HTERT RPE-1 (cell line): Measurements from ENCODE around the gene CRYBG2.
"Not testable (repeated sequence)": the region's sequence is repeated elsewhere in the genome, so short reads cannot be mapped to it uniquely, and the experiment has no call there.

Source experiments
- in situ Hi-C: fragments of 300-500 bp; cut with MboI; formaldehyde crosslinking; loops from 4 replicates; pipeline ENCODE4 v1.14.3; 2020; ENCODE audit warnings: low sequenced_read_pairs

The CRYBG2 gene

DNA sequence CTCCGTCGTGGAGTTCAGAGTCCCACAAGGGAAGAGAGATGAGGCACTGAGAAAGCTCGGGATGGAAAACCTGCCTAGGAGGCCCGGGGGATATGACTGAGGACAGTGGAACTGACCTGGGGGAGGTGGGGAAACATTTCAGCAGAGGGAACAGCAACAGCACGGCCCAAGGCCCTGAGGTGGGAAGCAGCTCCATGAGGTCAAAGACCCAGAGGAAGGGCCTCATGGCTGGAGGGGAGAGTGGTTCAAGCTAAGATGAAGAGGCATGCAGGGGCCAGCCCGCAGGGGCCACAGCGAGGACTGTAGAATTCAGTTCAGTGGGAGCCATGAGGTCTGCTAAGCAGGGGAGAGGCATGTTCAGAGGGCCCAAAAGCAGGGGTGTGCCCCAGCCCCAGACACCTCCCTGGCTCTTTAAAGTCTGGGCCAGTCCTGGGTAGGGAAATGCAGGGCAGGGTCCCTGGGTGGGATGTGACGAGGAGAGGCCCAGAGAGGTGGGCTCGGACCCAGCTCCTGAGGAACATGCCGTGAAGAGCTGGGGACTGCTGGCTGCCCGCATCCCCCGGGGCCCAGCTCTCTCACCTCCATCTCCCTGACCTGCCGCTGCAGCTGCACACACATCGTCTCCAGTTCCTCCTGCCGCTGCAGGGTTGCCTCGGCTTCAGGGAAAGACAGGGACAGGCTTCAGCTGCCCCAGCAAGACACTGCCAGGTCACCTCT is 57.4 kb downstream of the CRYBG2 start:
- in situ Hi-C loops: no loop called here

DNA sequence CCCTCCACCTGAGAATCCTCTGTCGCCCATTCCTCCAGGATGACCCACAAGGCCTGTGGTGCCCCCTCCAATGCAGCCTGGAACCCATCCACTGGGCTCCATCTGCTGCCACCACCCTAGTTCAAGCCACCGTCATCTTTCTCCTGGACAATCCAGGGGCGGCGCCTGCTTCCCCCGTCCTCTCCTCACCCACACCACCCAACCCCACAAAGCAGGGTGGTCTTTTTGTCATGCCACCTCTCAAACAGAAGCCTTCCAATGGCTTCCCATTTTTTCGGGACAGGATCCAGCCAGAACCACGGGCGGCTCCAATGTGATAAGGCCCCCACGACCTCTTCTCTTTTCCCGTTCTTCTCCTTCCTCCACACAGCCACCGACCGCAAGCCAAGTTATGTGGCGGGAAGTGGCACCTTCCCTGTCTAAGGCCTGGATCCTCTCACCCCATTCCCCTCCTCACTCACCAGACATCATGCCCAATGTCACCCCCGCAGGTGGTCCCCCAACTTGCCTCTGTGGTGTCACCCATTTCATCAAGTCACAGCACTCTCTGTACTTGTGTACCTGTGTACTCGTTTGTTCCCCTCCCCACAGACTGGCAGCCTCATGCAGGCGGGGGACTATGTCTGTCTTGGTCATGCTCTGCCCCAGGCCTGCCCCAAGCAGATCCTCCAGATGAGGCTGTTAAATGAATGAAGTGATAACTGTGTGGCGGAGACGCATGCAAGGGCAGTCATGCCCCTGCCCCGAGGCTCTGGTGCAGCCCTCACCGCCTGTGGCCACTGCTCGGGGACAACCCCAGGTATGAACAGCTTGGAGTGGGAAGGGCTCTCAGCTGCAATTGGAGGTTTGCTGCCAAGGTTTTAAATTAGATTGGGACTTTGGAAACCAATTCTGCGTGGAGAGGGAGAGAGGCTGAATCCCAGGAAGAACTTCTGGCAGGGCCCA is 58.5 kb downstream of the CRYBG2 start:
- in situ Hi-C loops: no loop called here

DNA sequence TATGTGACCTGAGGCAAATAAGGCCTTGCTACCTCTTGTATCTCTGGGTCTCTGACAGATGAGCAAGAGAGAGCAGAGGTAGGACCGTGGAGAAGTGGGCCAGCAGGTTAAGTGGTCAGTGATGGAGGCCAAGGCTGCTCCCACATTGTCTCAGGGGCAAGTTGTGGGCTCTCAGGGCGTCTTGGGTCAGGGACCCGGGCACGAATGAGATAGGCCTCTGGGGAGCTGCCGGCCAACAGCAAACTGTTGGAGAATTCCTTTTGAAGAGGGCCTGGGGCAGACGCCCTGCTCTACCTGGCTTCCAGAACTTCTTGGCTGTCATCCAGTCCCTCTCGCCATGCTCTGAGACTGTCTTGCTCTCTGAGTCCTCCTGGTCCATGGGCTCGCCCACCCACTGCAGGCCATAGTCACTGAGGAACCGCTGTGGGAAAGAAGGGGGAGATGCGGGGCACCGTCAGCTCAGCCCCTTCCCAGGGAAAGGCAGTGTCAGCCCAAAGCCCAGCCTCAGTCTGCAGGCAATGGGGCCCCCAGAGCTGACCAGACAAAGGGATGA is 59.9 kb downstream of the CRYBG2 start:
- in situ Hi-C loops: no loop called here

DNA sequence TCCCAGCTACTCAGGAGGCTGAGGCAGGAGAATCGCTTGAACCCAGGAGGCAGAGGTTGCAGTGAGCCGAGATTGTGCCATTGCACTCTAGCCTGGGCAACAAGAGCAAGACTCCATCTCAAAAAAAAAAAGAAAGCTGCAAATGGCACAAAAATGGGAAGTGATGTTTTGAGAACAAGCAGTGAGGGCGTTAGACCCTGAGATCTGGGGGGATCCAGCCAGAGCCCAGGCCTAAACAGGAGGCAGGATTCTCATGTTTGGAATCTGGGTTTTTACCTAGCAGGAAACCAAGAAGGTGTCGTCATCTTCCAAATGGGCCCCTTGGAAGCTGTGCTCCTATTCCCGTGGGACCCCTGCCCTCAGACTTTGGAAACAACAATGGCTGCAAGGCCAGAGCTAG is 61.2 kb downstream of the CRYBG2 start:
- in situ Hi-C loops: not testable (repeated sequence)

DNA sequence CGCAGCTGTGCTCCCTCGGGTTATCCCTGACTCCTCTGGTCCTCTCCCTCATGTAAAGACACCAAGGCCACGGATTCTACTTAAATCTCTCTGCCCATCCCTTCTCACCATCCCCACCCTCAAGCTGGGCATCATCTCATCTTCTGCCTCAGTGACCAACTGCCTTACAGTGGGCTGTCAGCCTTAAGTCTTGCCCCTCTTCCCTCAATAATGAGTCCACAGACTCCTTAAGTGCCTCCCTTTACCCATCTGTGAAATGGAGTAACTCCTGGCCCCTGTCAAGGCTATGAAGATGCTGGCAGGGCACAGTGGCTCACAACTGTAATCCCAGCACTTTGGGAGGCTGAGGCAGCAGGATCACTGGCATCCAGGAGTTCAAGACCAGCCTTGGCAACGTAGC is 62.0 kb downstream of the CRYBG2 start:
- in situ Hi-C loops: no loop called here

GRCh38 chr1:26291433-26291832 is 62.5 kb downstream of the CRYBG2 start:
- in situ Hi-C loops: no loop called here

GRCh38 chr1:26290882-26291261 is 63.1 kb downstream of the CRYBG2 start:
- in situ Hi-C loops: no loop called here

- in situ Hi-C loops: no loop called here
These were observed 63.6 kb downstream of the CRYBG2 start for GRCh38 chr1:26290122-26290881.

GRCh38 chr1:26289158-26290059 is 64.5 kb downstream of the CRYBG2 start:
- in situ Hi-C loops: no loop called here

GRCh38 chr1:26288311-26288941 is 65.5 kb downstream of the CRYBG2 start:
- in situ Hi-C loops: no loop called here

DNA sequence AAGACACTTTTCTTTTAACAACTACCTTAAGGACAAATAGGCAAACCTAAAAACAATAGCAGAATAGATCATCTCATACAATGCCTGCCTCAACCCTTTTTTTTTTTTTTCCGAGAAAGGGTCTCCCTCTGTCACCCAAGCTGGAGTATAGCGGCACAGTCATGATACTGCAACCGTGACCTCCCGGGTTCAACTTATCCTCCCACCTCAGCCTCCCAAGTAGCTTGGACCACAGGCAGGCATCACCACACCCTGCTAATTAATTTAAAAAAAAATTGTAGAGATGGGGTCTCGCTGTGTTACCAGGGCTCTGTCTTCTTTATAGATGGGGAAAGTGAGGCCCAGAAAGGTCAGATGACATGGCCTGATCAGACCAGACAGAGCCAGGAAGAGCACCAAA is 66.1 kb downstream of the CRYBG2 start:
- in situ Hi-C loops: no loop called here

- in situ Hi-C loops: no loop called here
These were observed 66.8 kb downstream of the CRYBG2 start for GRCh38 chr1:26287033-26287711.

DNA sequence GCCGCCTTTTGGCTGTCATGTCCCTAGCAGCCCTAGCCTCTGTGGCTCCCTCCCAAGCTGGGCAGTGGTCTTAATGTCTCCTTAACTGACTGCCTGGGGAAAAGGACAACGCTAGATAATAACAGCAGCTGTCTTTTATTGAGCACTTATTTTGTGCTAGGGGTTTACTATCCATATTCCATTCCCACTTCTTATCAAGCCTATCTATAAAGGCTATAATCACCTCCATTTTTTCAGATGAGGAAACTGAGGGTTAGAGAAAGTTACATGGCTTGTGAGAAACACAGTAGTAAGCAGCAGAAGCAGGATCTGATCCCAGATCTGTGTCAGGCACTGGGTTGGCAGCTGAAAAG is 67.9 kb downstream of the CRYBG2 start:
- in situ Hi-C loops: no loop called here

DNA sequence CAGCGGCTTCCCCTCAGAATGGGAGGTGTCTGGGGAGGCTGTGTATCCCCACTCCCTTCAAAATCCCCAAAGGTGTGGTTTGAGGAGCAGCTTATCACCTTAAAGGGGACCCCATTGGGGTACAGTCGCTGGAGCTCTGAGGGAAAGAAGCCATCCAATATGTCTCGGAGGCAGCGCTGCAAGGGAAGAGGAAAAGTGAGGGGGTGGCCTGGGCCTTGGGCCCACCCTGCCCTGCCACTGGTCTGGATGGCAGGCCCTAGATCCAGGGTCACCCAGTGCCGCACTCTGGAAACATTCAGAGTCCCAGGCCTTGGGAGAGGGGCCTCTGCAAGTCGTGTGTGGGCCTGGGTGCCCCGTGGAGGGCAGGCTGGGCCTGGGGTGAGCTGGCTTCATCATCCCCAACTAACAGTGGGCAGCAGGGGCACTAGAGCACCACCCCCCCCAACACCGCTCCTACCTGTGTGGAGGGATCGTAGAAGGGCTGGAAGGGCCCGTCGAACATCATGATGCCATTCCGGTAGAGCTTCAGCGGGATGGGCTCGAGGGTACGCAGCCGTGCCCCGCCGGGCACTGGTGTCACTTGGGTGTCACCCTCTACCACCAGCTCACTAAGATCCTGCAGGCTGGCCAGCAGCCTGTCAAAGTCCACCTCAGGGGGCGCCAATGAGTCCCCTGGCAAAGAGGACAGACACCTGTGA is 68.4 kb downstream of the CRYBG2 start:
- in situ Hi-C loops: no loop called here

GRCh38 chr1:26284597-26285347 is 69.2 kb downstream of the CRYBG2 start:
- in situ Hi-C loops: no loop called here

GRCh38 chr1:26283871-26284596 is 69.9 kb downstream of the CRYBG2 start:
- in situ Hi-C loops: no loop called here

- in situ Hi-C loops: no loop called here
These were observed 70.6 kb downstream of the CRYBG2 start for GRCh38 chr1:26283279-26283853.
